HG03521 (cell line): Measurements from ENCODE around the gene TMEM74B.

ENCODE experiments used
- ATAC-seq: cut with Tn5 transposase; IDR thresholded peaks from one replicate; pipeline ENCODE4 v1.9.1; 2021; ENCODE audit warnings: mild to moderate bottlenecking, moderate library complexity; ENCODE audit not compliant: unreplicated experiment

TMEM74B gene

GRCh38 chr20:1206366-1207148 is 21.8 kb upstream of the TMEM74B start:
- no peak for ATAC-seq

DNA sequence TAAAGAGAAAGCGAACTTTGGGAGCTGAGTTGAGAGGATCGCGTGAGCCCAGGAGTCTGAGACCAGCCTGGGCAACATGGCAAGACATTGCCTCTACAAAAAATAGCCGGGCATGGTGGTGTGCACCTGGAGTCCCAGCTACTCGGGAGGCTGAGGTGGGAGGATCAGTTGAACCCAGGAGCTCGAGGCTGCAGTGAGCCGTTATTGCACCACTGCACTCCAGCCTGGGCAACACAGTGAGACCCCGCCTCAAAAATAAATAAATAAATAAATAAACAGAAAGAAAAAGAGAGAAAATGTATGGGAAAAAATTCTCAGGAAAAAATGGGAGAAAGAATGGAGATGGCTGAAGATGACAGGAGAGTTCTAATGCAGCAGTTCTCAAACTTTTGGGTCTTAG is 21.0 kb upstream of the TMEM74B start:
- no peak for ATAC-seq

- no peak for ATAC-seq
Measured at GRCh38 chr20:1204576-1204975, 19.8 kb upstream of the TMEM74B start.

DNA sequence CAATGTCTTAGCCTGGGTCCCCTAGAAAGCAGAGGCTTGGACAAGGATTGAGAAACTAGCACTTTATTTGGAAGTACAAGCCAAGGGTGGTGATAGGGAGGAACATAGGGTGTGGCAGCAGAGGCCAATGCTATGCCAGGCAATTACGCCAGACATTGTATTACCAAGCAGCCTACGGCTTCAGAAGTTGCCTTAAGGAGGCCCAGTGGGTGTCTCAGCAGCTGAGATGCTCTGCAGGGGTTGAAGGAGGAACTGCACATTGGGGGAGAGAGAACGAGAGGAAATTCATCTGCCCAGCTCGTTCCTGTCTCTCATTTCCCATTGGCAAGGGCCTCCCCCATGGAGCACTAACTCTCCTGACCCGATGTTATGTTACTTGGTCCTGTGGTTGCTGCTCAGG is 19.3 kb upstream of the TMEM74B start:
- no peak for ATAC-seq

DNA sequence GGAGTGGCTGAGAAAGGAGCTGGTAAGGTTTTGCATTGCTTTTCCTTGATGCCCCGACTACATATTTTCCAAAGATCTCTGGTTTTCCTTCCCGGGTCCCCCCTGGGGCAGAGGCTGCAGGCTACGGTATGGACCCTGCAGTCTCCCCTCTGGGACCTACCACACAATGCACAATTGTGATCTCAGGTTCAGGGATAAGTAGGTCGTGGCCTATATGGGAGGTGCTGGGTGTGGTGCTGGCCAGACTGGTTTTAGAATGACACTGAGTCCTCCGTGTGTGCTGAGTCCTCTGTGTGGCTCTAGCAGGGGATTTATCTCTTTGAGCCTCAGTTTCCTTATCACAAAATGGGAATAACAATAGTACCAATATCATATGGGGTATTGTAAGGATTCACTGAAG is 18.8 kb upstream of the TMEM74B start:
- ATAC-seq: no peak

DNA sequence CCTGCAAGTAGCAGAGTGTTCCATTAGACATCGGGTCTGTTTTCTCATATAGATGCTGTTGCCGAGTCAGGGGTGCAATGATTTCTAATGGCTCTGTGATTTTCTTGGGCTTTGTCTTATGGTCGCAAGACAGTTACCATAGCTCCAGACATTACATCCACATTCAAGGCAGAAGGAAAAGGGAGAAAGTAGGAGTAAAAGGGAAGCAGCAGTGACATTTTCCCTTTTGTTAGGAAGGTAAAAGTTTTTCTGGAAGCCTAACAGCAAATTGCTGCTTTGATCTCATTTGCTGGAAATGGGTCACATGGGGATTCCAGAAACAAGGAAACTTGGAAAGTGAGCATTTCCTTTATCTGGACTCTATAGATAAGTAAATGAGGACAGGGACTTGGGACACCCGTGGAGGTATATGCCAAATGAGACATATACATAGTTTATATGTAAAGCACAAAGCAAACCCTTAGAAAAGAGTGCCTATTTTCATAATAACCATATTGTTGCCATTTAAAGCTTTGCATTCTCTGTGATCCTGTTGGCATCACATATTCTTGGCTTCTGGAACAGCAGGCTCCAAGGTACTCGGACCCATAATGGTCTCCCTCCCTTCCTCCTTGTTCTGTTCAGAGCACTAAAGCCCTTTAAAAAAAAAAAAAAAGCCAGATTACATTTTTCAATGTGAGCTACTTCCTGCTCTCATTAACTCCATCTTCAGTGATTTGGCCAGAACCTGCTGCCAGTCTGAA is 18.2 kb upstream of the TMEM74B start, which contains the start of gene C20orf202:
TSS of gene C20orf202 (plus strand) at position 693 of the 743 bp plus-strand sequence. CDS start 132 bp downstream, outside the sequence.
- no peak for ATAC-seq

DNA sequence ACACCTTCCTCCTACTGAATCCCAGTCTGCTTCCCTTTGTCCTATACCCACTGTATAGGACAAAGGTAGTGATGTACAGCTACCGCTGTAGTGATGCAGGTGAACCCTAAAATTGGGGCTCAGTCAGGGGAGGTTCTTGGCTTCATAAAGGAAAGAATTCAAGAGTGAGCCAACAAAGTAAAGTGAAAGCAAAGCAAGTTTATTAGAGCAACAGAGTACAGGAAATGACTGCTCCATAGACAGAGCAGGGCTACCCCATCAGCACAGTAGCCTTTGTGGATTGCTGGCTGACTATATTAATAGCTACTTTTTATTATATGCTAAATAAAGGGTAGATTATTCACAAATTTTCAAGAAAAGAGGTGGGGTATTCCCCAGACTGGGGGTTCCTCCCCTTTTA is 15.2 kb upstream of the TMEM74B start:
- no peak for ATAC-seq

DNA sequence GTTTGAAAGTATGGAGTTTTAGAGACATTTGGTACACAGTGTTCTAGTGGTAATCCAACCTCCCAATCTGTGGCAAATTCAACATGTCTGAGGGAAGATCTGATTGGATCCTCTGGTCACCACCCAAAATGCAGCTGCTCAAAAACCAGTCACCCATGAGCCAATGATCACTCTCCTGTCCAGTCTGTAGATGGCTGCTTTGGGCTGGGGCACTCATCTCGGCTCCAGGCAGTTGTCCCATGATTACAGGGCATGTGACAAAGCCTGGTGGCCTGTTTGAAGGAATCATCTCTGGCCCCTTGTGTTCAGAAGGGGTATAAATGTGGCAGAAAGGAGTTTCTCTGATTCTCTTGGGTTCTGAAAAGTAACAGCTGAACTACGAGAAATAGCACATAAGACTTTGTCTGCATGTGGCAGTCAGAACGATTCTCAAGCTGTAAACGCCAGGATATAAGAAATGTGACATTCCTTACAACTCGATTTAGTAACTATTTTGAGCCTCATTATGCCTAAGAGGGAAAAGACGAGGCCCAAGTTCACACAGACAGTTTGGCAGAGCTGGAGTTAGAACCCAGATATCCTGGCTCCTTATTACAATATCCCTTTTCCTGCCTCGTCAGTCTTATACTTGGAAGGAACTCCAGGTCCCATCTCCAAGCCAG is 14.6 kb upstream of the TMEM74B start:
- ATAC-seq: no peak

GRCh38 chr20:1198751-1199150 is 14.0 kb upstream of the TMEM74B start:
- ATAC-seq: no peak

GRCh38 chr20:1197801-1198200 is 13.0 kb upstream of the TMEM74B start:
- no peak for ATAC-seq

GRCh38 chr20:1196634-1197033 is 11.9 kb upstream of the TMEM74B start:
- no peak for ATAC-seq

GRCh38 chr20:1195226-1195625 is 10.4 kb upstream of the TMEM74B start:
- no peak for ATAC-seq

- no peak for ATAC-seq
Measured at GRCh38 chr20:1191299-1191698, 6.5 kb upstream of the TMEM74B start.

DNA sequence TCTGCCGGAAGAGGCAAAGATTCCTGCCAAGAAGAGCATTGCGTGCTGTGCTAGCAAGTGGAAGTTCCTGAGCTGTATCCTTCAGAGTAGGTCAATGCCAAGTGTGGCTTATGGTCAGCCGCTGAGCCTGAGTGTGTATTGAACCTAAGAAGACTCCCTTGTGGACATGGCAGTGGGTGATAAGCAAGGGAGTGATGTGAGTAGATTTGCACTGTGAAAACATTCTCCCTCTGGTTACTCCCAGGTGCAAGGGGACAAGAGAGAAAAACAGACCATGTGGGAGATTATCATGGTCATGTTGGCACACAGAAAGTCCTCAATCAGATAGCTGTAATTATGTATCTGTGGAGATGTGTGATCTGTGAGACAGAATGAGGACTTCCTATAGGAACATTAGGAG is 6.1 kb upstream of the TMEM74B start:
- no peak for ATAC-seq

- no peak for ATAC-seq
Measured at GRCh38 chr20:1189827-1190226, 5.0 kb upstream of the TMEM74B start.

DNA sequence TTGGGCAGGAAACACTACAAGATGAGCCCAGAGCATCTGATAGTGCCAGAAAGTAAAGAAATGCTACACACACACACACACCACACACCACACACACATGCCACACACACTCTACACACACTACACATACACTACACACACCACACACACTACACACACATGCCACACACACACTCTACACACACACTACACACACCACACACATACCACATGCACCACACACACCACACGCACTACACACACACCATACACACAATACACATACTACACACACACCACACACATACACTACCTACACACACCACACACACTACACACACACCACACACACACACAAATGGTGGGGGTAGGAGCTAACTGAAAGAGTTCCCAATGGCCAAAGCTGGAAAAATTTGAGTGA is 3.6 kb upstream of the TMEM74B start:
- no peak for ATAC-seq

GRCh38 chr20:1187605-1188171 is 2.9 kb upstream of the TMEM74B start:
- ATAC-seq: no peak

DNA sequence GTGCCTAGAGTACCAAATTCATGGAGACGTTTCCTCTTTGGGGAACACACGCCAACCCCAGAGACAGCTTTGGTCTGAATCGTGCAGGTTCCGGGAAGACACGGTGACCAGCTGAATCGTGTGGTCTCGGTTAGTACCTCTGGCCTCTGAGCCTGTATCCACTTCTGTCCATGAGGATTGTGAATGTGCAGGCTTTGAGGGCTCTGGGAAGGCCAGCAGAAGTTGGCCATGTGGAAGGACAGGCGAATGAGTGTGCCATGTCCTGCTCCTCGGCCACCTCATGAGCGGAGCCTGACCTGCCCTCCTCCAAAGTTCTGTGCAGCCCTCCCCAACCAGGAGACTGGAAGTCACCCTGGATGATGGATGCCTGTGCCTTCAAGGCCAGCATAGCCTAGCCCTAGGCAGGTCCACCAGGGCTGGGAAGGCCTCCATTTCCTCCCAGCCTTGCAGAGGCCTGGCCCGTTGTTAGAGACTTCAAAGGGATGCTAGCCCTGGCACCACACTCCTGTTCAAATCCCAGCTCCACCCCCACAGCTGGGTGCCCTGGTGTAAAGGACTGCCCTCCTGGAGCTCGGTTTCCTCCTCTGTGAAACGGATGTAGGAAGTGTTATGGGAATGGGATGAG is 1.7 kb upstream of the TMEM74B start:
- ATAC-seq: no peak

GRCh38 chr20:1185790-1186334 is 1.1 kb upstream of the TMEM74B start:
- ATAC-seq: no peak

- ATAC-seq: no peak
Measured at GRCh38 chr20:1185316-1185741, 548 bp upstream of the TMEM74B start.

GRCh38 chr20:1184260-1184637 is 532 bp downstream of the TMEM74B start:
- no peak for ATAC-seq
